ENCODE results near the gene ITGB5.
A peak's percentile ranks its signal among the peaks of the same experiment; 100 is the strongest.
"Not testable (repeated sequence)": the region's sequence is repeated elsewhere in the genome, so short reads cannot be mapped to it uniquely, and the experiment has no call there.

The ITGB5 gene

DNA sequence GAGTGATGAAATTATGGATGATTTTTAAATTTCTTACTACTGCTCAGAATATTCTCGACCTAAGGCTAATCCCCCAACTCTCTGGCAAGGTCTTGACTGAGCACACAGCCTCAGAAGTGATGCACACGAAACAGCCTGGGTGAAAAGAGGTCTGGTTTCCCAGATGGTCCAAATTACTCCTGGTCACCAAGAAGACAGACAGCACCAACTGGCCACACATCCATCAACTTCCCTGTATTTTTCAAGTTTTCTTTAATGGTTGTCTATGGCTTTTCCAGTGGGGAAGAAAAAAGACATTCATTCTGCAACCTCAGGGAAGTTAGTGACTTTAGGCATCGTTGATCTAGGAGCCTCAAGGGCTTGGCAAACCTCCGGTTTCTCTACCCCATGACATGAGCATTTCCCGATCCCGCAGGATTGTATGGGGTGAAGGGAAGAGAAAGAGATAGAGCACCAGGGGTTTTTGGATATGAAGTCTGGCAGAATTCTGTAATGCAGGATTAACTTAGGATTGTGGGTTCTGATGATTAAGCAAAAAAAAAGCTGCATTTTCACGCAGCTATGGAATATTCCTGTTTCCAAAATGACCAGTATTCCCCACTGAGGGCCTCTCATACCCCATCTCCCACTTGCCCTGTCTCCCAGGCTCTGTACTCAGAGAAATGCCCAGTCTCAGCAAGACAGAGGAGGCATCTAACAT, 94.7 kb downstream of the ITGB5 start:
- TF ChIP-seq CTCF (IDR thresholded peaks at IDR 0.05; ENCODE audit: low read depth, low read length), result no peak
- DNase-seq (ENCODE audit: extremely low read depth, low read depth), result no peak

DNA sequence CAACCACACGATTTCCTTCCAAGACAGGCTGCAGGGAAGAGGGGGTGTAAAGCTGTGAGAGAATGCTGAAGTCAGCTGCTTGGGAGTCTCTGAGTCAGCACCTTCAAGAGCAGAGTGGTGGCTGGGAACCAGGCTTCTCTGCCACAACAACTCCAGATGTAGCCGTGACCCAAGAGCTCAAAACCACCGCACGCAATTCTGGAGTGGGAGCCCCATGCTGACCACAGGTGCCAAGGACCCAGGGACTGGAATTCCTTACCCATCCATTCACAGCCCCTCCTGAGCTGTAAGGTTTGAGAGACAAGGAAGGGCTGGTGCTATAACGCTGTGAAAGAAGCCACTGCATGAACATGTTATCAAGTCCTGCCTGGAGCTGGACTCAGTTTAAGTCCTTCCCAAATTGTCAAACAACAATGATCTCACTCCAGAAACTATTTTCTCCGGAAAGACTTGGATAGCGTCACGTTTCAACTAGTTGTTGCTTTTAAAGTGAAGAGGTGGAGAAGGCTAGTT, 95.5 kb downstream of the ITGB5 start:
- no peak for TF ChIP-seq CTCF (IDR thresholded peaks at IDR 0.05; ENCODE audit: low read depth, low read length)
- DNase-seq (ENCODE audit: extremely low read depth, low read depth), result peak; percentile 93

DNA sequence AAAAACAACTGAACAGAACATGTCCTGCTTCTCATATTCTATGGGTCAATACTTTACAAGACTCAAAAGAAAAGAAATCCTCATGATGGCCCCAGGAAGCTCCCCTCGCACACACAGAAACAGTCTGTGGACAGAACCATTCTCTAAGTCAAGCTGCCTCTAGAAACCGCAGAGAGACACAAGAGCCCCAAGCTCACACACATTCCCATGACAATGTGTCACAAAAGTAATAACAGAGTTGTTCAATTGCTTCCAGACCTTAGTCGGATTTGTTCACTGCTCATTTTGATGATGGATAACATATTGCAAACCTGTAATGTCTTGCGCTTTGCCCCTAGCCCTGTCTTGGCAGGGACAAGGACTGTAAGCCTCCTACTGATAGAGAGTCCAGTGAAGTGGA, 96.0 kb downstream of the ITGB5 start:
- no peak for DNase-seq (ENCODE audit: extremely low read depth, low read depth)
- TF ChIP-seq CTCF (IDR thresholded peaks at IDR 0.05; ENCODE audit: low read depth, low read length), result no peak

DNA sequence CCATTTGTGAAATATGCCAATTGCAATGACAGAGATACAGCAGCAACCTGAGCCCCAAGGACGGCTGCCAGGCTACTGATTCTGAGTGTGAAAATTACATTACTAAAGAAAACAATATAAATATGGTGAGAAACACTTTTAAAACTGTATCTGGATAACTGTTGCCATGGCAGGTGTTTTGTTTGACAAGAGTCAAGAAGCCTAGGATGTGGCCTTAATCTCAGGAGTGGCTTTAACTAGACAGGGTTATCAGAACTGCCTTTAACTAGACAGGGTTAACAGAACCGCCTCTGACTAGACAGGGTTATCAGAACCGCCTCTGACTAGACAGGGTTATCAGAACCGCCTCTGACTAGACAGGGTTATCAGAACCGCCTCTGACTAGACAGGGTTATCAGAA, 98.1 kb downstream of the ITGB5 start:
- DNase-seq (ENCODE audit: extremely low read depth, low read depth), result not testable (repeated sequence)

GRCh38 chr3:124788254-124788745, 98.9 kb downstream of the ITGB5 start:
- TF ChIP-seq CTCF (IDR thresholded peaks at IDR 0.05; ENCODE audit: low read depth, low read length), result no peak
- DNase-seq (ENCODE audit: extremely low read depth, low read depth), result no peak

DNA sequence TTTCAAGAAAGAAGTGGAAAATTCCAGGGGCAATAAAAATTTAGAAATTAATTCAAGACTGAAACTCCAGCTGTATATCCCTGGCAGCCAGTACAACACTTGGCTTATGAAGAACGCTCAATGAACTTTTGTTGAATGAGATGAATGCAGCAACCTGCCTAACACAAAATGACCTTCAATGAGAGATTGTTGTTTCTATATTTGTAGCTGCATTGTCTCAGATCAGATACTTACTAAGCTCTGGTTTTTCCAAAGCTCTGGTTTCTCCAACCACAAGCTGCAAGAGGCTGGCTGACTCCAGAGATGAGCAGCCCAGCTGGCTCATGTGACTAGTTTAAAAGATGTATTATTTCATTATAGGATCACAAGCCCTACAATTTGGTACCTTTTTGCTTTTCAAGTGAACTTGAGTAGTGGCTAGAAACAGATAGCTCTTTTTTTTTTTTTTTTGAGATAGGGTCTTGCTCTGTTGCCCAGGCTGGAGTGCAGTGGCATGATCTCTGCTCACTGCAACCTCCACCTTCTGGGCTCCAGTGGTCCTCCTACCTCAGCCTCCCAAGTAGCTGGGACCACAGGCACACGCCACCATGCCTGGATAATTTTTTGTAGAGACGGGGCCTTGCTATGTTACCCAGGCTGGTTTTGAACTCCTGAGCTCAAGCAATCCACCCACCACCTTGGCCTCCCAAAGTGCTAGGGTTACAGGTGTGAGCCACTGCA, 99.5 kb downstream of the ITGB5 start:
- DNase-seq (ENCODE audit: extremely low read depth, low read depth), result no peak
- no peak for TF ChIP-seq CTCF (IDR thresholded peaks at IDR 0.05; ENCODE audit: low read depth, low read length)

- no peak for DNase-seq (ENCODE audit: extremely low read depth, low read depth)
Measured at GRCh38 chr3:124786511-124787241, 100.5 kb downstream of the ITGB5 start.

More at GRCh38 chr3:124786511-124787241, 100.5 kb downstream of the ITGB5 start:
- TF ChIP-seq CTCF (IDR thresholded peaks at IDR 0.05; ENCODE audit: low read depth, low read length), result peak; percentile 31
